Epithelial cell of prostate (primary cell): ENCODE measurements around the gene EDN2.
A peak's percentile ranks its signal among the peaks of the same experiment; 100 is the strongest.

Experiments
- DNase-seq: peaks from one replicate; pipeline ENCODE4 v3.0.0-alpha.2; 2011; ENCODE audit warnings: low read depth, low spot score
- H3K27ac ChIP-seq: fragments of 450-650 bp; 2 replicates; pipeline ENCODE4 v1.5.1; 2017; ENCODE audit warnings: mild to moderate bottlenecking

EDN2 gene

DNA sequence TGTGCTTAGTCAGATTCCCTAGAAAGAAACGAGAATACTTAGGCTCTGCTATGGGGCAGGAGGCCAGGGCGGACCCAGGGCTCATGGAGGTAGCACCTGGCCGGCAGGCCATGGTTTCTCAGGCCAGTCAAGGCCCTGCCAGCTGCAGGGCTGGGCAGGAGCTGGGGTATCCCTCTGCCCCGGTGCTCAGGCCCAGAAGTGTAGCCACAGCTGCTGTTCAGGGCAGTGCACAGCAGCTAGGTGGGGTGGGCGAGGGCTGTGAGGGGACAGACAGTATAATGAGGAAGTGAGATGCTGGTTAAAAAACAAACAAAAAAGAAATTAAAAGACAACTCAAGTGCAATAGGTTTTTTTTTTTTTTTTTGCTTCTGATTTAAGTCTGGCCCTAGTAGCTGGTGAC is 34.0 kb upstream of the EDN2 start:
- no peak overlapping the region for H3K27ac ChIP-seq
- DNase-seq = no peak

DNA sequence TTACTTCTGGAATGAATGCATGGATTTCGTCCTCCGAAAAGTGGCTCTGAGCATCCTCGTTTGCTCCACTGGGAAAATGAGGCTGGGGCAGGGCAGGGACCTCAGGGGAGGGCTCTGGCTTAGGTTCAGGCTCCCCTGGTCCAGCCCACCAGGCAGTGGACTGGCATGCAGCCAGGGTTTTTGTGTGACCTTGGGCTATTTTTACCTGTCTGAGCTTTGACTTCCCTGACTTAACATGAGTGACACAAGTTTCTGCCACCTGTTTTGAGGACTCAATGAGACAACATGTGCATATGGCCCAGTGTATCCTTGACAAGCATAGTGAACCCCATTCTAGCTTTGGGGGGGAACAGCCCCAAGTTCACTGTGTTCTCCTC is 32.6 kb upstream of the EDN2 start:
- H3K27ac ChIP-seq = no peak overlapping the region

GRCh38 chr1:41516168-41517061 is 31.9 kb upstream of the EDN2 start:
- H3K27ac ChIP-seq = no peak overlapping the region
- DNase-seq = no peak

More for the DNA sequence above, 32.6 kb upstream of the EDN2 start:
- no peak for DNase-seq

GRCh38 chr1:41515778-41516167 is 31.3 kb upstream of the EDN2 start:
- no peak overlapping the region for H3K27ac ChIP-seq

GRCh38 chr1:41515131-41515678 is 30.7 kb upstream of the EDN2 start:
- no peak for DNase-seq
- no peak overlapping the region for H3K27ac ChIP-seq

More at GRCh38 chr1:41515778-41516167, 31.3 kb upstream of the EDN2 start:
- DNase-seq = no peak

DNA sequence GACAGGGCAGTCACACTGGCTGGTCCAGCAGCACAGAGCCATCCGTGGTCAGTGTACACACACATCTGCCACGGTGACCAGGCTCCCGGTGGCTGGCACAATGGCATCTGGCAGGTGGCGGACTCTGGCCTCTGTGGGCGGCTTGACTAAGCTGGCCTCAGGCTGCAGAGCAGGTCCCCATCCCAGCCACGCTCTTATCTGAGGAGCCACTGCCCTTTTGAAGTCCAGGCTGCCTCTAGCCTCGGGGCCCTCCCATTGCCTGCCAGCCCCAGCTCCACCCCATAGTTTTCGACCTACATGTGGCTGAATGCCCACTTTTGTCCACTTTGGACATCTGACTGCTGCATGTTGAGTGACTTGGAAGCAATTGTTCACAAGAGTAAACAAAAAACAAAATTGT is 29.9 kb upstream of the EDN2 start:
- DNase-seq = no peak
- no peak overlapping the region for H3K27ac ChIP-seq

DNA sequence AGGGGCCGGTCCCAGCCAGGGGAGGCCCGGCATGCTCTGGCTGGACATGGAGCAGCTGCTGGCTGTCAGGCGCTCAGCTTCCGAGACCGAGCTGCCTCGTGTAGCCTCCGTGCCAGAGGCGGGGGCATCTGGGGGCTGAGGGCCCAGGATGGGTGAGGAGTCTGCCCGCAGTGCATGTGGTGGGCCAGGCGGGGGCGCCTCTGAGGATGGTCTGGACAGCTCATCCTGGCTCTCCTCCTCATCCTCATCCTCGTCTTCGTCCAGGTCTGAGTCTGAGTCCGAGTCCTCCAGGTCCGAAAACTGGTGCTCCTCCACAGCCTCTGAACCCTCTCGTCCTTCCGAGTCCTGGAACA is 28.9 kb upstream of the EDN2 start:
- no peak for DNase-seq
- no peak overlapping the region for H3K27ac ChIP-seq

DNA sequence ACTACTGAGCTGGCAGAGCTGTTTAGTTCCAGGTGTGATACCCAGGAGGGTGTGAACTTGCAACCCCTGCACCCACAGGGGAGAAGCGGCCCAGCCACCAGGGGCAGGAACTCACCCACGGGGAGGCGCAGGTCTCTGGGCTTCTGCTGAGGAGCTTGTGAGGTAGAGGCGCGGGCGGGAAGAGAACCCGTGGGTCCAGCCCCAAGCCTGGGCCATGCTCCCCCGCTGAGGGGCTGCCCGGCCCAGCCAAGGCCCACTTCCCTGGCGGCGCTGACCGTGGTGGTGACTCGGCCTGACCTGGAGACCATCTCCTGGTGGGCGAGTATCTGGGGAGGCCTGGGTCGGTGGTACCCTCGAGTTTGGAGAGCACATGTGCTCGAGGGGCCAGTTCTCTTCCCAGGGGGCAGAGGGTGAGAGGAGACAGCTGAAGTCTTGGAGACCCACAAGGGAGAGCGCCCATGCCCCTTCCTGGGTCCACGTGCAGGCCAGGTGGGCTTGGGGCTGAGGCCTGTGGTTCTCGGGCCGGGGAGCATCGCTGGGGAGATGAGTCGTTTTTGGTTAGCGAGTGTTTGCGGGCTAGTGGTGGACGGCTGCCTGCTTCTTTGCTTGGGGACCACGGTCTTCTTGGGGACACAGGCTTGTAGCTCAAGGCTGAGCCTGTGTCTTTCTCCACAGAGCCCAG is 28.4 kb upstream of the EDN2 start:
- DNase-seq = no peak
- H3K27ac ChIP-seq = no peak overlapping the region

- H3K27ac ChIP-seq = no peak overlapping the region
- no peak for DNase-seq
Measured at GRCh38 chr1:41511239-41511540, 26.7 kb upstream of the EDN2 start.

DNA sequence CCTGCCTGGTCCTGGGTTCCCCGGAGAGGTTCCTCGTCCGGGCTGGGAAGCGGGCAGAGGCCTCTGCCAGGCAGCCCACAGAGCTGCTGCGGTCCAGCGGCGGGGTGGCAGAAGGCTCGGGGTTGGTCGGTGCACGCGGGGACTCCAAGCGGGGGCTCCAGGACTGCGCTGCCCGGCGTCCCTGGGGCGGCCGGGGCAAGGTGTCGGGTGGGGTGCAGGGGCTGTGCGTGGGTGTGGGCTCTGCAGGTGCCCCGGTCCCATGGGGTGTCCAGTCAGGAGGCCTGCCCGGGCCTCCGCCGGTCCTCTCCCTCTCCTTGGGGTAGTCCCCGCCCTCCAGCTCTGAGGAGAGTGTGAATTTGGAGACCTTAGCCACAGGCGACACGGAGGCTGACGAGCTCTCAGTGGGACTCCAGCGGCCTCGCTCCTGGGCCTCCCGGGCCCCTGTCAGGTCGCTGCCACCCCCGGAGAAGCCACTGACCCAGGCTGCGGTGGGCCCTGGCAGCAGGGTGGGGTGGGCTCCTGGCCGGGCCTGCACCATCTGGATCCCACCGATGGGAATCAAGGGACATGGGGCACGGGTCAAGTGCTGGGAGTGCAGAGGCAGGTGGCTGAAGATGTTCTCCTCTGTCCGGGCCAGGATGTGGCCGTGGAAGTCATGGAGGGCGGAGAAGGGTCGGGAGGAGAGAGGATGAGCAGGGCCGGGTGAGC is 26.2 kb upstream of the EDN2 start:
- no peak for DNase-seq
- no peak overlapping the region for H3K27ac ChIP-seq

GRCh38 chr1:41509270-41509671 is 24.8 kb upstream of the EDN2 start:
- H3K27ac ChIP-seq = no peak overlapping the region
- DNase-seq = no peak

DNA sequence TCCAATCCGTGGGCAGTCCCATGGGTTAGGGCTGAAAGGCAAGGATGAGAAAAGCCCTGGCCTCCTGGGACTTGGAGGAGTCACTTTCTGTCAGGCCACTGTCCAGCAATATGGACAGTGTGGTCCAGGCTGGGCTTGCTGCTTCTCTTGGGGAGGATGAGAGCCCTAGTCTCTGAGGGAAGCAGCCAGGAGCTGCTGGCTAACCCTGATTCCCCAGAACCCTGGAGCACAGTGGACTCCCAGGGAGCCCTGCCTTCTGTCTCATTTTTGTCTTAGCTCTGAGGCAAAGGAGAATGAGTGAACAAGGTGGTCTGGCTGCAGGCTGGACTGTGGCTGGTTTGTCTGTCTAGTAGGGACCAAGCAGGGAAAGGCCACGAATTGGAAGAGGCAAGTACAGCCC is 23.8 kb upstream of the EDN2 start:
- no peak for DNase-seq
- no peak overlapping the region for H3K27ac ChIP-seq

- no peak for DNase-seq
- no peak overlapping the region for H3K27ac ChIP-seq
Measured at GRCh38 chr1:41507836-41508235, 23.4 kb upstream of the EDN2 start.

DNA sequence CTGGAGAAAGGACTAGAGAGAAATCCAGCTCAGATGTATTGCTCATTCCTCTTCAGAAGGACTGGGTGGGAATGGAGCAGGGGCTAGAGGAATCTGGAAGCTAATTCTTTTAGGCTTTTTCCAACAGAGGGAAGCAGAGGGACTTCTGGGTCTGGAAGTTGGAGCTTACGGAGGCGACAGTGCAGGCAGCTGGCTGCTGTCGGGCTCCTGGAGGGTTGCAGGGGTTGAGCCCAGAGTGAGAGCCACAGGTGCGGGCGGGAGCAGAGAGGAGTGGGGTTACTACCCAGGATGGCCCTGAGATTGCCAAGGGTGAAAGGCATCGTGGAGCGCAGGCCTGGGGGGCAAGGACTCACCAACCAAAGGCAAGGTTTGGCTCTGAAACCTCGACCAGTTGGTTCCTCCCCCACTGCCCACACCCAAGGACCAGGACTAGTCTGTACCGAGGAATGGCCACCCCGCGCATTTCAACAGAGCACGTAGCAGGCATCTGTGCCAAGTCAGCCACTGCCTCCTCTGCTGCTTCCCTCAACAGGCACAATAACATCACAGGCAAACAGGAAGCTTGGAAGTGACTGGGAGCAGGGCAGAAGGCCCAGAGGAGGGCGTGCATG is 22.7 kb upstream of the EDN2 start:
- no peak for DNase-seq
- no peak overlapping the region for H3K27ac ChIP-seq

DNA sequence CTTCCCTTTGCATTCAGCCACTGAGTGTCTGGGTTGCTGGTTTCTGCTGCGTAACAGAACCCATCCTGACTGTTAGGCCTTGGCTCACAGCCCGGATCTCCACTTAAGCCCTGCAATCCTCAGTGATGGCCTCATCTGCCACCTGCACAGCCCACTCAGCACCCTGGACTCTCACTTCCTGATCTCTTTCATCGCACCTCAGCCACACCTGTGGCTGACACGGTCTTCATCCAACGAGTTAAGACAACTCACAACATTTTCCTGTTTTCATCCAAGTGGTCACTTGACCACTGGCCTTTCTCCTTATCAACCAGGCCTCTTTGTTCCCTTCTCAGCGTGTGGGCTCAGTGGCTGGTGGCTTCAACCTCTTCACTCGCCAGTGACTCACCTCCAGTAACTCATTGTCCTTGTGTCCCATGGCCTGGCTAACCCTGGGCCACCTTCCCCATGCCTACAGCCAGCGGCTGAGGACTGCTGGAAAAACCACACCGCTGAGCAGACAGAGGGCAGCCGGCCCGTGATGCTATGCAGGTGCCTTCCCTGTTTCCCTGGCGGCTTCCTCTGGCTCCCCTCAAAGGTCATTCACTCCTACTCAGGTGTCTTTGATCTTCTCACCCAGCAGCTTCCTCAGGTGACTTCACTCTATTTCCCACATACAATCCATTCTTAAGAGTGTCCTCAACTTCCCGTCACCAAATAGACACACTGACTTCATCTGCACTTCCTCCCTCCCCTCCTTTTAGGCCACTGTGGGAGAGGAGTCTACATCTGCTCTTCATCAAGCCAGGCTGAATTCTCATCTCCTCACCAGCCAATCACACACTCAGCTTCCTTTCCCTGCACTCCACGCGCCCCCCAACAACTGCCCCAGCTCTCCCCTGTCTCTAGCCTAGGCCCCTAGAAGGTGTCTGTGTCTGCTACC is 19.9 kb upstream of the EDN2 start:
- peak overlapping the region; percentile 47 for H3K27ac ChIP-seq
- peak; percentile 82 for DNase-seq

DNA sequence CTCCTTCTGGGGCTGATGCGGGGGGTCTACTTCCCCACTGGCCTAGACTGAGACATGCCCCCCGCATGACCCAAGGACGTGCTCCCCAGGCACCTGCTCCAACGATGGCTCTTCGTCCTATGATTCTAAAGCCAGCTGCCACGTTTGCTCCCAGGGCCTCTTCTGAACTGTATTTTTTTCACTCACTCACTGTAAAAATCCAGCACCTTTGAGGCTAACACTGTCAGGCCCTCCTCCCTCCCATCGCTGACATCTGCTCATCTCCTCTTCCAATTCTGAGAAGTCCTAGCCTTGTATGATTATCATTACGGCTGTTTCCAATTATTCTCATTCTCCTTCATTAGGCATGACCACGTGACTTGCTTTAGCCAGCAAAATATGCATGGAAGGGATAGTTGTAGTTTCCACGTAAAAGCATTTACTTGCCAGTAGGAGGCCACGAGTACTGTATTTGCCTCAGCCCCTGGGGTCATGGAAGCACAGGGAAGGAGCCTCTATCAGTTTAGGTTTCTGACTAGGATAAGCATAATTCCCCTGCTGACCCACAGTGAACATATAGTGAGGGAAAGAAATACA is 19.1 kb upstream of the EDN2 start:
- H3K27ac ChIP-seq = peak overlapping the region; percentile 47
- no peak for DNase-seq

- DNase-seq = no peak
- no peak overlapping the region for H3K27ac ChIP-seq
Measured at GRCh38 chr1:41502912-41503311, 18.4 kb upstream of the EDN2 start.

DNA sequence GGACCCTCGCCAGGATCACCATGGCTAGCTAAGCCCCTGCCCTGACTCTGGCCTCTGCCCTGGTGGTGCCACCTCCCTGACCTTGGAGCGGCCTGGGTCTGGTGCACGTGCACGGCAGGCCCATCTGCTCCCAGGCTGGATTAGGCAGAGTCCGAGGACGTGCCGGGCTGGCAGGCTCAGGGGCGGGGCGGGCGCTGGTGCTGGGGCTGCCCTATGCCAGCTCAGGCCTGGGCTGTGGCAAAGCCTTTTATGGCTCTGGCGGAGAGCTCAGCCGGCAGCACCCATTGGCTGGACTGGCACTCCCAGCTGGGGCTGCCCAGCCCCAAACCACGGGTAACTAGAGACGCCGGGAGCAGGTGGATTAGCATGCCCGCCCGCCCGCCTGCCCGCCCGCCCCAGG is 17.1 kb upstream of the EDN2 start:
- H3K27ac ChIP-seq = peak overlapping the region; percentile 67
- DNase-seq = peak; percentile 84

DNA sequence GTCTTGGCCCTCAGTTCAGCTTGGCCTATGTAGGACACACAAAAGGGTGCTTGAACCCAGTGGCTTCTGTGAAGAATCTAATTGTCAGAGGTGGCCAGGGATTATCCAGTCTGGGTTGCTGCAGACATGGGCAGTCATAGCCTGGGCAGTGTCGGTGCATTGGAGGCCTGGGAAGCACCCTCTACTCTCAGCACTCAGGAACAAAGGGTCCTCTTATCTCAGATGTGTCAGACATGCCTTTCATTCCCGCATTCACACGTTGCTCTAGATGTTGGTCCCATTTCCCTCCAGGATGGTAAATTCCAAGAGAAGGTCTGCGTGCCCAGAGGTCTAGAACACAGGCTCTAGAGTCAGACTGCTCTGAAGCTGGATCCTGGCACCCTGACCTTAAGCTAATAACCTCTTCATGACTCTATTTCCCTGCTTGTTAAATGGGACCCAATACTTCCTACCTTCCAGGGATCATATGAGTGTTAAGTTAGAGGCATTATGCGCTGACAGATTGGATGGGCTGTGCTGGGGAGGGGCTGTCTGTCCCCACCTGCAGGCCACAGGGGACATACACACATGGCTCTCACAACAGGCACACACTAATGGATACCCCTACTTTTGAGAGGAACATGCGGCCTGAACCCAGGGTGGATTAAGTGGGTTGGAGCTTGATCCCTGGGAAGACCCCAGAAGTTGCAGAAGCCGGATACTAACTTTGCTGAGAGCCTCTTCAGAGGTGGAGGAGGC is 16.5 kb upstream of the EDN2 start:
- no peak for DNase-seq
- H3K27ac ChIP-seq = peak overlapping the region; percentile 67
